ENCODE data around the gene LEFTY1. TPM values are rescaled to one million over a fixed set of nuclear protein-coding genes. Genes with fewer than 3 reads are reported as not detected.

The LEFTY1 gene
- total RNA-seq, 1 experiment from 2014 or later = 0.64 TPM

GRCh38 chr1:225879521-225880221 lies 9.3 kb downstream of the LEFTY1 start:
- Histone ChIP-seq H3K27ac (ENCODE audit: low read depth, low read length) (no peak overlapping the region), H3K9ac (ENCODE audit: low read length) (no peak overlapping the region)

GRCh38 chr1:225878282-225878681 lies 10.7 kb downstream of the LEFTY1 start:
- Histone ChIP-seq H3K36me3 (ENCODE audit: control insufficient read depth in 1 of 2, insufficient read depth in 2 of 2, low read length in 2 of 2) (peaks cover 0 to 12% of the 10 kb centered on the region in 2 experiments; a peak in 2 of 4 replicates), H3K4me3 (replicated peaks in 1 of 2; ENCODE audit: low read depth in 1 of 2, low read length in 2 of 2) (no peak overlapping the region), H3K27ac (ENCODE audit: low read depth, low read length) (no peak overlapping the region; the same call in 1 of the 2 replicates), H3K27me3 (ENCODE audit: insufficient read depth, low read length) (no peaks in the 10 kb centered on the region), H4K20me1 (ENCODE audit: insufficient read depth) (no peaks in the 10 kb centered on the region), H3K9me2 (ENCODE audit: insufficient read depth) (no peaks in the 10 kb centered on the region), H2AFZ (ENCODE audit: low read depth, low read length, poor library complexity, severe bottlenecking) (no peak overlapping the region), H3K9me3 (ENCODE audit: control insufficient read depth in 1 of 2, insufficient read depth in 1 of 2, low read depth in 1 of 2, low read length in 2 of 2) (no peaks in the 10 kb centered on the region), H3K4me1 (ENCODE audit: control insufficient read depth in 1 of 2, insufficient read depth in 2 of 2, low read length in 2 of 2) (peaks cover 50 to 72% of the 10 kb centered on the region in 2 experiments), H3K79me2 (ENCODE audit: insufficient read depth, low read length) (no peaks in the 10 kb centered on the region; the same call in 1 of the 2 replicates), H3K4me2 (ENCODE audit: low read length) (no peak overlapping the region), H3K9ac (ENCODE audit: low read length) (no peak overlapping the region)
- no TSS peak for BruUV-seq (replicated peaks)
- ChIA-PET POLR2A (interaction anchor here (0.9 kb wide), 1 partner anchor 11 kb away, joined by 3 read pairs; the partner anchor contains the start of gene LEFTY1), CTCF (interaction anchor here (1.8 kb wide), 1 partner anchor 33 kb away, joined by 5 read pairs; no protein-coding TSS in a partner anchor), RAD21 (ENCODE audit: low non-redundant PET in 1 of 2, low total read pairs in 2 of 2, uncharacterized antibody in 2 of 2, unreplicated experiment in 2 of 2) (no interaction called here)
- DNase-seq (ENCODE audit: low read depth, low spot score) (no peak), ATAC-seq (no peak)
- intact Hi-C loops (cut with micrococcal nuclease) = no loop called here
- TF ChIP-seq, protein P1, sequence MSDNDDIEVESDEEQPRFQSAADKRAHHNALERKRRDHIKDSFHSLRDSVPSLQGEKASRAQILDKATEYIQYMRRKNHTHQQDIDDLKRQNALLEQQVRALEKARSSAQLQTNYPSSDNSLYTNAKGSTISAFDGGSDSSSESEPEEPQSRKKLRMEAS (IDR thresholded peaks at IDR 0.05) = no peak
- TF ChIP-seq ELF1 (IDR thresholded peaks at IDR 0.05; ENCODE audit: borderline replicate concordance, low read depth) (no peak), SP1 (IDR thresholded peaks at IDR 0.05; ENCODE audit: low read depth) (no peak), YY1 (IDR thresholded peaks at IDR 0.05; ENCODE audit: extremely low read depth, insufficient replicate concordance, low read depth, low read length) (no peak), CTCF (IDR thresholded peaks at IDR 0.05 in 2 of 3, conservative IDR thresholded peaks at IDR 0.05 in 1 of 3; ENCODE audit: borderline replicate concordance in 1 of 3, insufficient read depth in 1 of 3, low read depth in 2 of 3, low read length in 2 of 3) (no peak), ZNF274 (IDR thresholded peaks at IDR 0.05; ENCODE audit: low read depth, low read length) (no peak), RAD21 (IDR thresholded peaks at IDR 0.05; ENCODE audit: low read depth) (no peak), ZFX (IDR thresholded peaks at IDR 0.05) (no peak), EZH2 (IDR thresholded peaks at IDR 0.05) (no peak)
- TF ChIP-seq, protein P2, sequence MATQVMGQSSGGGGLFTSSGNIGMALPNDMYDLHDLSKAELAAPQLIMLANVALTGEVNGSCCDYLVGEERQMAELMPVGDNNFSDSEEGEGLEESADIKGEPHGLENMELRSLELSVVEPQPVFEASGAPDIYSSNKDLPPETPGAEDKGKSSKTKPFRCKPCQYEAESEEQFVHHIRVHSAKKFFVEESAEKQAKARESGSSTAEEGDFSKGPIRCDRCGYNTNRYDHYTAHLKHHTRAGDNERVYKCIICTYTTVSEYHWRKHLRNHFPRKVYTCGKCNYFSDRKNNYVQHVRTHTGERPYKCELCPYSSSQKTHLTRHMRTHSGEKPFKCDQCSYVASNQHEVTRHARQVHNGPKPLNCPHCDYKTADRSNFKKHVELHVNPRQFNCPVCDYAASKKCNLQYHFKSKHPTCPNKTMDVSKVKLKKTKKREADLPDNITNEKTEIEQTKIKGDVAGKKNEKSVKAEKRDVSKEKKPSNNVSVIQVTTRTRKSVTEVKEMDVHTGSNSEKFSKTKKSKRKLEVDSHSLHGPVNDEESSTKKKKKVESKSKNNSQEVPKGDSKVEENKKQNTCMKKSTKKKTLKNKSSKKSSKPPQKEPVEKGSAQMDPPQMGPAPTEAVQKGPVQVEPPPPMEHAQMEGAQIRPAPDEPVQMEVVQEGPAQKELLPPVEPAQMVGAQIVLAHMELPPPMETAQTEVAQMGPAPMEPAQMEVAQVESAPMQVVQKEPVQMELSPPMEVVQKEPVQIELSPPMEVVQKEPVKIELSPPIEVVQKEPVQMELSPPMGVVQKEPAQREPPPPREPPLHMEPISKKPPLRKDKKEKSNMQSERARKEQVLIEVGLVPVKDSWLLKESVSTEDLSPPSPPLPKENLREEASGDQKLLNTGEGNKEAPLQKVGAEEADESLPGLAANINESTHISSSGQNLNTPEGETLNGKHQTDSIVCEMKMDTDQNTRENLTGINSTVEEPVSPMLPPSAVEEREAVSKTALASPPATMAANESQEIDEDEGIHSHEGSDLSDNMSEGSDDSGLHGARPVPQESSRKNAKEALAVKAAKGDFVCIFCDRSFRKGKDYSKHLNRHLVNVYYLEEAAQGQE (IDR thresholded peaks at IDR 0.05; ENCODE audit: low read depth) = no peak

More at GRCh38 chr1:225879521-225880221, 9.3 kb downstream of the LEFTY1 start:
- no peaks in the 10 kb centered on the region; the same call in 1 of the 2 replicates for H3K79me2 ChIP-seq (ENCODE audit: insufficient read depth, low read length)
- ChIA-PET RAD21 (ENCODE audit: low non-redundant PET in 1 of 2, low total read pairs in 2 of 2, uncharacterized antibody in 2 of 2, unreplicated experiment in 2 of 2) (no interaction called here), POLR2A (no interaction called here), CTCF (no interaction called here)
- no peak overlapping the region for H3K4me3 ChIP-seq (replicated peaks in 1 of 2; ENCODE audit: low read depth in 1 of 2, low read length in 2 of 2)
- ATAC-seq (no peak), DNase-seq (ENCODE audit: low read depth, low spot score) (no peak)
- BruUV-seq (replicated peaks) = no TSS peak
- H3K9me2 ChIP-seq (ENCODE audit: insufficient read depth) = no peaks in the 10 kb centered on the region
- TF ChIP-seq CEBPB (IDR thresholded peaks at IDR 0.05; ENCODE audit: low read depth) = no peak
- TF ChIP-seq ATF3 (IDR thresholded peaks at IDR 0.05) = no peak
- no peak for TF ChIP-seq EZH2phosphoT487 (IDR thresholded peaks at IDR 0.05; ENCODE audit: borderline replicate concordance)
- TF ChIP-seq FOSL1 (IDR thresholded peaks at IDR 0.05; ENCODE audit: low read depth) = no peak
- no peaks in the 10 kb centered on the region for H4K20me1 ChIP-seq (ENCODE audit: insufficient read depth)
- H3K4me1 ChIP-seq (ENCODE audit: control insufficient read depth in 1 of 2, insufficient read depth in 2 of 2, low read length in 2 of 2) = peaks cover 52 to 71% of the 10 kb centered on the region in 2 experiments
- no peak overlapping the region for H2AFZ ChIP-seq (ENCODE audit: low read depth, low read length, poor library complexity, severe bottlenecking)
- peaks cover 0 to 5% of the 10 kb centered on the region in 2 experiments; a peak in 2 of 4 replicates for H3K36me3 ChIP-seq (ENCODE audit: control insufficient read depth in 1 of 2, insufficient read depth in 2 of 2, low read length in 2 of 2)
- no peak overlapping the region for H3K4me2 ChIP-seq (ENCODE audit: low read length)
- H3K27me3 ChIP-seq (ENCODE audit: insufficient read depth, low read length) = no peaks in the 10 kb centered on the region
- no peaks in the 10 kb centered on the region for H3K9me3 ChIP-seq (ENCODE audit: control insufficient read depth in 1 of 2, insufficient read depth in 1 of 2, low read depth in 1 of 2, low read length in 2 of 2)
- intact Hi-C loops (cut with micrococcal nuclease) = loop anchor here (5.0 to 10.0 kb wide), 2 partner anchors 67 to 105 kb away; partner anchors contain the start of genes EPHX1 and SRP9

Data from HCT116 (cell line).